WTC11 (cell line): ENCODE measurements around the gene RNF11. TPM values are rescaled to one million over a fixed set of nuclear protein-coding genes. Genes with fewer than 3 reads are reported as not detected.

Source experiments
- ATAC-seq: fragments of 200-7000 bp; cut with Tn5 transposase; 2 replicates; pipeline ENCODE4 v1.10.0; 2021; ENCODE audit warnings: mild to moderate bottlenecking, moderate library complexity
- CTCF ChIA-PET: fragments of 300-600 bp; sonication (Branson Sonifier 250); formaldehyde crosslinking; loops from one replicate; lab custom pipeline; 2021; ENCODE audit warnings: antibody characterized with exemption; lab: Charles Lee
- POLR2A ChIA-PET: fragments of 350-600 bp; sonication (Branson Sonifier 250); formaldehyde crosslinking; loops from one replicate; lab custom pipeline; 2021; ENCODE audit warnings: antibody characterized with exemption; lab: Charles Lee
- DNase-seq: peaks from one replicate; pipeline ENCODE4 v3.0.0; 2021; ENCODE audit warnings: low spot score
- H3K27ac Mint-ChIP-seq: 2 replicates; pipeline ENCODE4 v1.8.0; 2021; ENCODE audit warnings: mixed read lengths
- H3K27me3 Mint-ChIP-seq: 2 replicates; pipeline ENCODE4 v1.8.0; 2021; ENCODE audit warnings: low read depth, mild to moderate bottlenecking, moderate library complexity, mixed read lengths
- H3K36me3 Mint-ChIP-seq: 2 replicates; pipeline ENCODE4 v1.8.0; 2021; ENCODE audit warnings: mixed read lengths
- H3K4me1 Mint-ChIP-seq: 2 replicates; pipeline ENCODE4 v1.8.0; 2022; ENCODE audit warnings: mixed read lengths
- H3K4me3 Mint-ChIP-seq: 2 replicates; pipeline ENCODE4 v1.8.0; 2021; ENCODE audit warnings: mild to moderate bottlenecking, moderate library complexity, mixed read lengths
- H3K9me3 Mint-ChIP-seq: 2 replicates; pipeline ENCODE4 v1.8.0; 2021; ENCODE audit warnings: mixed read lengths
- ATF1 ChIP-seq: sonication (generic); formaldehyde crosslinking; IDR thresholded peaks from 2 replicates; pipeline ENCODE4 v1.8.1; 2023; ENCODE audit warnings: mild to moderate bottlenecking, moderate library complexity, missing genetic modification reagents
- E2F4 ChIP-seq: sonication (generic); formaldehyde crosslinking; IDR thresholded peaks from 2 replicates; pipeline ENCODE4 v1.8.1; 2022; ENCODE audit warnings: low read depth, mild to moderate bottlenecking, moderate library complexity, missing genetic modification reagents, borderline replicate concordance
- FOXJ3 ChIP-seq: sonication (generic); formaldehyde crosslinking; IDR thresholded peaks from 2 replicates; pipeline ENCODE4 v1.9.0; 2021; ENCODE audit warnings: missing genetic modification reagents, mild to moderate bottlenecking, borderline replicate concordance
- GRHL2 ChIP-seq: fragments of 250-450 bp; sonication (Bioruptor Pico); IDR thresholded peaks from 2 replicates; pipeline ENCODE4 v1.8.0; 2022; ENCODE audit warnings: mild to moderate bottlenecking, moderate library complexity; ENCODE audit not compliant: insufficient replicate concordance, severe bottlenecking
- IRF2 ChIP-seq: sonication (generic); formaldehyde crosslinking; IDR thresholded peaks from 2 replicates; pipeline ENCODE4 v1.8.0; 2022; ENCODE audit warnings: low read depth, missing genetic modification reagents, borderline replicate concordance
- MAX ChIP-seq: sonication (generic); formaldehyde crosslinking; IDR thresholded peaks from 2 replicates; pipeline ENCODE4 v1.8.0; 2022; ENCODE audit warnings: mild to moderate bottlenecking, missing genetic modification reagents
- NR1H2 ChIP-seq: sonication (generic); formaldehyde crosslinking; IDR thresholded peaks from 2 replicates; pipeline ENCODE4 v1.9.0; 2021; ENCODE audit warnings: mild to moderate bottlenecking, moderate library complexity, missing genetic modification reagents
- PRDM15 ChIP-seq: sonication (generic); formaldehyde crosslinking; IDR thresholded peaks from 2 replicates; pipeline ENCODE4 v1.8.0; 2022; ENCODE audit warnings: missing genetic modification reagents
- STAT6 ChIP-seq: sonication (generic); formaldehyde crosslinking; conservative IDR thresholded peaks from 2 replicates; pipeline ENCODE4 v1.8.1; 2023; ENCODE audit warnings: mild to moderate bottlenecking, low read depth, missing genetic modification reagents, moderate library complexity
- ZNF317 ChIP-seq: sonication (generic); formaldehyde crosslinking; IDR thresholded peaks from 2 replicates; pipeline ENCODE4 v1.8.1; 2023; ENCODE audit warnings: low read depth, mild to moderate bottlenecking, moderate library complexity, missing genetic modification reagents, borderline replicate concordance
- total RNA-seq: library from RNA; stranded (reverse); gene quantifications from 3 replicates; pipeline ENCODE4 v1.2.3, GENCODE V29; 2021
- TF ChIP-seq, protein P1 (sequence below): fragments of 250-450 bp; sonication (Bioruptor Pico); IDR thresholded peaks from 2 replicates; pipeline ENCODE4 v1.9.0; 2021; ENCODE audit warnings: moderate library complexity, mild to moderate bottlenecking, inconsistent platforms, borderline replicate concordance
- TF ChIP-seq, protein P2 (sequence below): sonication (generic); formaldehyde crosslinking; IDR thresholded peaks from 2 replicates; pipeline ENCODE4 v1.8.1; 2022; ENCODE audit warnings: mild to moderate bottlenecking, missing genetic modification reagents, moderate library complexity, borderline replicate concordance

The RNF11 gene
- total RNA-seq, 1 experiment from 2014 or later: 46.1 TPM

GRCh38 chr1:51255331-51255730 lies 19.3 kb downstream of the RNF11 start (continued):
- TF ChIP-seq IRF2 (CRISPR knock-in tag): no peak
- no peak for TF ChIP-seq GRHL2 (CRISPR knock-in tag)
- TF ChIP-seq ATF1 (CRISPR knock-in tag): no peak
- TF ChIP-seq NR1H2 (CRISPR knock-in tag): no peak
- TF ChIP-seq ZNF317 (CRISPR knock-in tag): no peak
- no peak for TF ChIP-seq FOXJ3
- TF ChIP-seq MAX: no peak

- Mint-ChIP-seq H3K4me3 (no peak overlapping the region), H3K4me1 (peaks cover 30% of the 10 kb centered on the region), H3K9me3 (no peaks in the 10 kb centered on the region), H3K27ac (no peak overlapping the region), H3K36me3 (no peaks in the 10 kb centered on the region), H3K27me3 (no peaks in the 10 kb centered on the region)
- ATAC-seq (no peak), DNase-seq (no peak)
- CTCF ChIA-PET: interaction anchor here (0.9 kb wide), 1 partner anchor 34 kb away, joined by 3 read pairs; no protein-coding TSS in a partner anchor
- POLR2A ChIA-PET: no interaction called here
- TF ChIP-seq, protein P1, sequence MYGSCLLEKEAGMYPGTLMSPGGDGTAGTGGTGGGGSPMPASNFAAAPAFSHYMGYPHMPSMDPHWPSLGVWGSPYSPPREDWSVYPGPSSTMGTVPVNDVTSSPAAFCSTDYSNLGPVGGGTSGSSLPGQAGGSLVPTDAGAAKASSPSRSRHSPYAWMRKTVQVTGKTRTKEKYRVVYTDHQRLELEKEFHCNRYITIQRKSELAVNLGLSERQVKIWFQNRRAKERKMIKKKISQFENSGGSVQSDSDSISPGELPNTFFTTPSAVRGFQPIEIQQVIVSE (CRISPR knock-in tag): no peak
- TF ChIP-seq STAT6 (CRISPR knock-in tag) (no peak), PRDM15 (CRISPR knock-in tag) (no peak), E2F4 (CRISPR knock-in tag) (no peak)
- TF ChIP-seq, protein P2, sequence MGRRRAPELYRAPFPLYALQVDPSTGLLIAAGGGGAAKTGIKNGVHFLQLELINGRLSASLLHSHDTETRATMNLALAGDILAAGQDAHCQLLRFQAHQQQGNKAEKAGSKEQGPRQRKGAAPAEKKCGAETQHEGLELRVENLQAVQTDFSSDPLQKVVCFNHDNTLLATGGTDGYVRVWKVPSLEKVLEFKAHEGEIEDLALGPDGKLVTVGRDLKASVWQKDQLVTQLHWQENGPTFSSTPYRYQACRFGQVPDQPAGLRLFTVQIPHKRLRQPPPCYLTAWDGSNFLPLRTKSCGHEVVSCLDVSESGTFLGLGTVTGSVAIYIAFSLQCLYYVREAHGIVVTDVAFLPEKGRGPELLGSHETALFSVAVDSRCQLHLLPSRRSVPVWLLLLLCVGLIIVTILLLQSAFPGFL (CRISPR knock-in tag): no peak
Observed at GRCh38 chr1:51263147-51263877, 27.2 kb downstream of the RNF11 start.
